Measurements from ENCODE around the gene SPTAN1.

Gene SPTAN1

GRCh38 chr9:128587453-128587852 lies 35.1 kb downstream of the SPTAN1 start:
- POLR2A ChIA-PET: no interaction called here
- no peak for DNase-seq (ENCODE audit: extremely low spot score)
- CTCF ChIA-PET: interaction anchor here (0.6 kb wide), 1 partner anchor 104 kb away, joined by 6 read pairs; no protein-coding TSS in a partner anchor
- no peak for TF ChIP-seq FOXM1 (IDR thresholded peaks at IDR 0.05; ENCODE audit: borderline replicate concordance)
- no peak for TF ChIP-seq SP1 (IDR thresholded peaks at IDR 0.05)
- no peak for TF ChIP-seq L3MBTL2 (conservative IDR thresholded peaks at IDR 0.05)
- no peak for TF ChIP-seq FOXA1 (IDR thresholded peaks at IDR 0.05)
- TF ChIP-seq HDGF (IDR thresholded peaks at IDR 0.05; ENCODE audit: borderline replicate concordance): no peak
- TF ChIP-seq TARDBP (IDR thresholded peaks at IDR 0.05): no peak
- no peak for TF ChIP-seq PKNOX1 (IDR thresholded peaks at IDR 0.05)

- ChIA-PET CTCF (interaction anchor here (0.6 kb wide), 1 partner anchor 9 kb away, joined by 5 read pairs; no protein-coding TSS in a partner anchor), POLR2A (no interaction called here)
- no peak for DNase-seq (ENCODE audit: extremely low spot score)
- TF ChIP-seq FOXK2 (IDR thresholded peaks at IDR 0.05) (no peak), HDGF (IDR thresholded peaks at IDR 0.05; ENCODE audit: borderline replicate concordance) (no peak), LEF1 (IDR thresholded peaks at IDR 0.05; ENCODE audit: borderline replicate concordance) (no peak), SP1 (IDR thresholded peaks at IDR 0.05) (no peak), TARDBP (IDR thresholded peaks at IDR 0.05) (no peak), L3MBTL2 (conservative IDR thresholded peaks at IDR 0.05) (no peak), SUZ12 (IDR thresholded peaks at IDR 0.05) (no peak), ELF4 (IDR thresholded peaks at IDR 0.05) (no peak), PKNOX1 (IDR thresholded peaks at IDR 0.05) (no peak), FOXA1 (IDR thresholded peaks at IDR 0.05) (no peak), FOXM1 (IDR thresholded peaks at IDR 0.05; ENCODE audit: borderline replicate concordance) (no peak), CTBP1 (IDR thresholded peaks at IDR 0.05; ENCODE audit: borderline replicate concordance) (no peak), ZNF384 (IDR thresholded peaks at IDR 0.05) (no peak), NFRKB (IDR thresholded peaks at IDR 0.05) (no peak)
Observed at GRCh38 chr9:128588581-128589233, 36.3 kb downstream of the SPTAN1 start.

GRCh38 chr9:128593039-128593438 lies 40.7 kb downstream of the SPTAN1 start:
- TF ChIP-seq HDGF (IDR thresholded peaks at IDR 0.05; ENCODE audit: borderline replicate concordance) (no peak), BHLHE40 (IDR thresholded peaks at IDR 0.05; ENCODE audit: borderline replicate concordance) (no peak)
- POLR2A ChIA-PET: no interaction called here
- CTCF ChIA-PET: no interaction called here
- DNase-seq (ENCODE audit: extremely low spot score): no peak

GRCh38 chr9:128593856-128594255 lies 41.5 kb downstream of the SPTAN1 start:
- DNase-seq (ENCODE audit: extremely low spot score): no peak
- ChIA-PET CTCF (no interaction called here), POLR2A (no interaction called here)
- TF ChIP-seq NFRKB (IDR thresholded peaks at IDR 0.05) (no peak), FOXK2 (IDR thresholded peaks at IDR 0.05) (no peak), ELF4 (IDR thresholded peaks at IDR 0.05) (no peak), TARDBP (IDR thresholded peaks at IDR 0.05) (no peak), HDGF (IDR thresholded peaks at IDR 0.05; ENCODE audit: borderline replicate concordance) (no peak), CTBP1 (IDR thresholded peaks at IDR 0.05; ENCODE audit: borderline replicate concordance) (no peak), L3MBTL2 (conservative IDR thresholded peaks at IDR 0.05) (no peak), FOXM1 (IDR thresholded peaks at IDR 0.05; ENCODE audit: borderline replicate concordance) (no peak), BHLHE40 (IDR thresholded peaks at IDR 0.05; ENCODE audit: borderline replicate concordance) (no peak), SUZ12 (IDR thresholded peaks at IDR 0.05) (no peak), PKNOX1 (IDR thresholded peaks at IDR 0.05) (no peak), SP1 (IDR thresholded peaks at IDR 0.05) (no peak), LEF1 (IDR thresholded peaks at IDR 0.05; ENCODE audit: borderline replicate concordance) (no peak), ZNF384 (IDR thresholded peaks at IDR 0.05) (no peak)

- DNase-seq (ENCODE audit: extremely low spot score): no peak
- ChIA-PET CTCF (interaction anchor here (0.7 kb wide), 1 partner anchor 157 kb away, joined by 3 read pairs; no protein-coding TSS in a partner anchor), POLR2A (no interaction called here)
- TF ChIP-seq FOXA1 (IDR thresholded peaks at IDR 0.05) (no peak), FOXK2 (IDR thresholded peaks at IDR 0.05) (no peak), ELF4 (IDR thresholded peaks at IDR 0.05) (no peak), CTBP1 (IDR thresholded peaks at IDR 0.05; ENCODE audit: borderline replicate concordance) (no peak), SP1 (IDR thresholded peaks at IDR 0.05) (no peak), PKNOX1 (IDR thresholded peaks at IDR 0.05) (no peak), L3MBTL2 (conservative IDR thresholded peaks at IDR 0.05) (no peak), FOXM1 (IDR thresholded peaks at IDR 0.05; ENCODE audit: borderline replicate concordance) (no peak), LEF1 (IDR thresholded peaks at IDR 0.05; ENCODE audit: borderline replicate concordance) (no peak), ARNT (IDR thresholded peaks at IDR 0.05) (no peak), NFRKB (IDR thresholded peaks at IDR 0.05) (no peak), BHLHE40 (IDR thresholded peaks at IDR 0.05; ENCODE audit: borderline replicate concordance) (no peak), HDGF (IDR thresholded peaks at IDR 0.05; ENCODE audit: borderline replicate concordance) (no peak)
Observed at GRCh38 chr9:128595471-128595870, 43.1 kb downstream of the SPTAN1 start.

- ChIA-PET POLR2A (no interaction called here), CTCF (no interaction called here)
- no peak for DNase-seq (ENCODE audit: extremely low spot score)
- no peak for TF ChIP-seq FOXM1 (IDR thresholded peaks at IDR 0.05; ENCODE audit: borderline replicate concordance)
- no peak for TF ChIP-seq LEF1 (IDR thresholded peaks at IDR 0.05; ENCODE audit: borderline replicate concordance)
- TF ChIP-seq FOXK2 (IDR thresholded peaks at IDR 0.05): no peak
- no peak for TF ChIP-seq ARNT (IDR thresholded peaks at IDR 0.05)
- no peak for TF ChIP-seq SP1 (IDR thresholded peaks at IDR 0.05)
- TF ChIP-seq PKNOX1 (IDR thresholded peaks at IDR 0.05): no peak
- TF ChIP-seq TARDBP (IDR thresholded peaks at IDR 0.05): no peak
- TF ChIP-seq ZNF384 (IDR thresholded peaks at IDR 0.05): no peak
- no peak for TF ChIP-seq HDGF (IDR thresholded peaks at IDR 0.05; ENCODE audit: borderline replicate concordance)
- TF ChIP-seq NFRKB (IDR thresholded peaks at IDR 0.05): no peak
- no peak for TF ChIP-seq BHLHE40 (IDR thresholded peaks at IDR 0.05; ENCODE audit: borderline replicate concordance)
- no peak for TF ChIP-seq FOXA1 (IDR thresholded peaks at IDR 0.05)
- TF ChIP-seq ELF4 (IDR thresholded peaks at IDR 0.05): no peak
- TF ChIP-seq CTBP1 (IDR thresholded peaks at IDR 0.05; ENCODE audit: borderline replicate concordance): no peak
- no peak for TF ChIP-seq L3MBTL2 (conservative IDR thresholded peaks at IDR 0.05)
- TF ChIP-seq SUZ12 (IDR thresholded peaks at IDR 0.05): no peak
Observed at GRCh38 chr9:128600099-128600498, 47.7 kb downstream of the SPTAN1 start.
